H1 (cell line): ENCODE results near the gene ALKBH7. TPM values are rescaled to one million over a fixed set of nuclear protein-coding genes. Genes with fewer than 3 reads are reported as not detected.

ENCODE experiments used
- CBX5 ChIP-seq: fragments of 300-800, 300-1000 bp; sonication (generic); IDR thresholded peaks from 2 replicates; pipeline ENCODE4 v1.7.1; 2016; ENCODE audit warnings: antibody characterized with exemption, low read length, low read depth
- POLR2A ChIP-seq, 2 experiments: IDR thresholded peaks; 1 replicate in 1 of 2; 2 replicates in 1 of 2; pipeline ENCODE4 v1.6.1; 2011; ENCODE audit warnings: low read depth in 2 of 2, low read length in 2 of 2, mild to moderate bottlenecking in 2 of 2; ENCODE audit errors: control extremely low read depth in 1 of 2
- SP4 ChIP-seq: IDR thresholded peaks from 2 replicates; pipeline ENCODE4 v1.6.1; 2012; ENCODE audit warnings: low read length, inconsistent platforms
- SRF ChIP-seq: IDR thresholded peaks from 2 replicates; pipeline ENCODE4 v1.6.1; 2011; ENCODE audit warnings: mild to moderate bottlenecking, low read depth, low read length, moderate library complexity
- polyA plus RNA-seq, 7 experiments: library from polyadenylated mRNA; depleted of rRNA in 3 of 7; stranded (reverse) in 5 of 7; unstranded in 2 of 7; fragments of >200 nt in 5 of 7; fragments of 200-250 nt in 2 of 7; gene quantifications; 1 replicate in 5 of 7; 2 replicates in 1 of 7; 4 replicates in 1 of 7; pipeline versions ENCODE4 v1.2.1 to v1.2.3, GENCODE V29; 2011 to 2013; ENCODE audit warnings: missing spikeins in 2 of 7, mixed read lengths in 2 of 7
- total RNA-seq: library from RNA; stranded (reverse); fragmentation: NEBNext Ultra II Directional; extraction: Animal tissue kit (Norgen Biotek cat#: 25700); gene quantifications from 2 replicates; pipeline ENCODE4 v1.2.1, GENCODE V29; 2021

The ALKBH7 gene
- total and polyA plus RNA-seq, 2 of the 8 experiments (the other 6 are each of a cell fraction or from before 2014, with no cell fraction given), result 66.3 to 100 TPM

DNA sequence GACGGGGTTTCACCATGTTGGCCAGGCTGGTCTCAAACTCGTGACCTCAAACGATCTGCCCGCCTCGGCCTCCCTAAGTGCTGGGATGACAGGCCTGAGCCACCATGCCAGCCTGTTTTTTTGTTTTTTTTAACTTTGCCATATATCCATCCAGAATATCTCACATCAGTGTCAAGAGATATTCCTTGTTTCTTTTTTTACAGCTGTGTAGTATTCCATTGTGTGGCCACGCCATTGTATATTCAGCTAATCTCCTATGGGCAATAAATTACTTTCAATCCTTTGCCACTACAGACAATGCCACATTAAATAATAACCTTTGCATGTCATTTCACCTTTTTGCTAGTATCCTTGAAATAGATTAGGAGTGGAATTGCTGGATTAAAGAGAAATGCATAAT lies 36.8 kb downstream of the ALKBH7 start (continued):
- no peak for TF ChIP-seq POLR2A (IDR thresholded peaks at IDR 0.05; ENCODE audit: control extremely low read depth in 1 of 2, low read depth in 2 of 2, low read length in 2 of 2)
- TF ChIP-seq SRF, result no peak
- TF ChIP-seq CBX5, result no peak
- no peak for TF ChIP-seq SP4
